Sigmoid colon (tissue), 7 donors: ENCODE measurements around the gene SLC25A45. TPM values are rescaled to one million over a fixed set of nuclear protein-coding genes. Genes with fewer than 3 reads are reported as not detected.

Source experiments
- DNase-seq: peaks from one replicate; pipeline ENCODE4 v3.0.0-alpha.2; 2019
- H3K27ac ChIP-seq, 4 donors: fragments of 200-600 bp; sonication (generic); one replicate each; pipeline ENCODE4 v1.5.1; 2016 to 2019; ENCODE audit warnings: mild to moderate bottlenecking in 1 of 4
- H3K27me3 ChIP-seq, 3 donors: fragments of 200-600 bp; sonication (generic); one replicate each; pipeline ENCODE4 v1.5.1; 2019; ENCODE audit warnings: mild to moderate bottlenecking in 1 of 3
- H3K36me3 ChIP-seq, 4 donors: fragments of 200-600 bp; sonication (generic); one replicate each; pipeline ENCODE4 v1.5.1; 2016 to 2019
- H3K4me1 ChIP-seq, 4 donors: fragments of 200-600 bp; sonication (generic); one replicate each; pipeline ENCODE4 v1.5.1; 2017 to 2019
- H3K4me3 ChIP-seq, 4 donors: fragments of 200-600 bp; sonication (generic); one replicate each; pipeline ENCODE4 v1.5.1; 2017 to 2019; ENCODE audit warnings: mild to moderate bottlenecking in 2 of 4, moderate library complexity in 1 of 4
- H3K9me3 ChIP-seq, 4 donors: fragments of 200-600 bp in 3 of 4; sonication (generic) in 3 of 4; one replicate each; pipeline versions ENCODE4 v1.5.1 to v1.6.1; 2013 to 2019
- EP300 ChIP-seq, 4 donors: sonication (generic); formaldehyde crosslinking; IDR thresholded peaks; one replicate each; pipeline ENCODE4 v1.6.1; 2017; ENCODE audit warnings: antibody characterized with exemption in 4 of 4
- POLR2A ChIP-seq, 2 donors: fragments of 450-650 bp; IDR thresholded peaks; one replicate each; pipeline ENCODE4 v1.6.1; 2016; ENCODE audit warnings: antibody characterized with exemption in 2 of 2, mild to moderate bottlenecking in 2 of 2, moderate library complexity in 2 of 2
- POLR2AphosphoS5 ChIP-seq, 4 donors: sonication (generic); formaldehyde crosslinking; IDR thresholded peaks; one replicate each; pipeline ENCODE4 v1.6.1; 2017; ENCODE audit warnings: antibody characterized with exemption in 4 of 4
- WGBS, 2 donors: extraction: QIAGEN DNeasy Blood & Tissue Kit; methylation state at CpG; one replicate each; pipeline ENCODE4 v1.1.7; 2013; 5-methylcytosine and 5-hydroxymethylcytosine counted together
- intact Hi-C: fragments of 100-400 bp; cut with DNase I; formaldehyde crosslinking; loops from one replicate; pipeline ENCODE4 v1.15.1; 2023
- polyA plus RNA-seq, 3 donors: library from polyadenylated mRNA; stranded (reverse); fragments of 200-250 nt; gene quantifications; one replicate each; pipeline ENCODE4 v1.2.3, GENCODE V29; 2013
- total RNA-seq, 4 donors: library from RNA; depleted of rRNA; stranded (reverse); fragments of >200 nt; gene quantifications; one replicate each; pipeline ENCODE4 v1.1.0, GENCODE V29; 2016
- TF ChIP-seq, protein P1 (sequence below), 4 experiments: fragments of 450-650 bp in 3 of 4; fragments of 200-600 bp in 1 of 4; IDR thresholded peaks; one replicate each; pipeline ENCODE4 v1.5.1; 2016 to 2019; ENCODE audit warnings: antibody characterized with exemption in 4 of 4, mild to moderate bottlenecking in 3 of 4, moderate library complexity in 2 of 4
- donor health status: healthy with polysubstance abuse.
- donor health status: Bipolar disorder and iron deficiency.
- donor health status: healthy.

SLC25A45 gene
- total and polyA plus RNA-seq, 7 donors = 1.2 to 12.8 (median 5.3) TPM

DNA sequence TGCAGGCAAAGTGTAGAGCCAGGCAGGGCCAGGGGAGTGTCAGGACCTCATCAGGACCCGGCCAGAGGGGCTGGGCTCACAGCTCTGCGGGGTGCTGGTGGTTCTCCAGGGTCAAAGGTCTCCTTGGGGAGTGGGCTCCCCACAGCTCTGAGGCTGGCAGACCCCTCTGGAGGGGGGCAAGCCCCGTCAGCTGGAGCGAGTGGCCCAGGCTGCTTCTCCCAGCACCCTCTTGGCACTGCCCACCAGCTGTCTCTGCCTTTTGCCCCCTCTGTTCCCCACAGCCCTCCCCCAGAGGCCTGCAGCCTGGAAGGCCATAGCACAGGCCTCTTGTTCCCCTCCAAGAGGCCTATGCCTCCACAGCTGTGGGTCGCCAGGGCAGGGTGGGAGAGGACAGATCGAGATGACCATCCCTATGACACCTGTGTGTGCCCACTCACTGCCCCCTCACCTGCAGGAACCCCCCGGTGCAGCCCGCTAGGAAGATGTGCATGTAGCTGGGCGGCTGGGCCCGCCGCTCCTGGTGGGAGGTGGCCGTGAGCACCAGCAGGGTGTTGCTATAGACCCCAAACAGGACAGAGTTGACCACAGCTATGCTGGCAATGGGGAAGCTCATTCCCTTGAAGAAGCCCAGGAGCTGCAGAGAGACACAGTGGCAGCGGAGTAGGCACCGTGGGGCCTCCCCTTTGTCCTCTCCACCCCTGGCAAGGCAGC, 3.4 kb downstream of the SLC25A45 start:
- Histone ChIP-seq H3K4me1 (peaks cover 0 to 32% (median 26%) of the 10 kb centered on the region in 4 donors), H3K36me3 (no peaks in the 10 kb centered on the region), H3K27ac (no peak overlapping the region), H3K27me3 (no peaks in the 10 kb centered on the region), H3K4me3 (no peak overlapping the region), H3K9me3 (no peaks in the 10 kb centered on the region)
- TF ChIP-seq POLR2AphosphoS5 (IDR thresholded peaks at IDR 0.05) (no peak), POLR2A (IDR thresholded peaks at IDR 0.05) (no peak), EP300 (IDR thresholded peaks at IDR 0.05) (no peak)
- TF ChIP-seq, protein P1, sequence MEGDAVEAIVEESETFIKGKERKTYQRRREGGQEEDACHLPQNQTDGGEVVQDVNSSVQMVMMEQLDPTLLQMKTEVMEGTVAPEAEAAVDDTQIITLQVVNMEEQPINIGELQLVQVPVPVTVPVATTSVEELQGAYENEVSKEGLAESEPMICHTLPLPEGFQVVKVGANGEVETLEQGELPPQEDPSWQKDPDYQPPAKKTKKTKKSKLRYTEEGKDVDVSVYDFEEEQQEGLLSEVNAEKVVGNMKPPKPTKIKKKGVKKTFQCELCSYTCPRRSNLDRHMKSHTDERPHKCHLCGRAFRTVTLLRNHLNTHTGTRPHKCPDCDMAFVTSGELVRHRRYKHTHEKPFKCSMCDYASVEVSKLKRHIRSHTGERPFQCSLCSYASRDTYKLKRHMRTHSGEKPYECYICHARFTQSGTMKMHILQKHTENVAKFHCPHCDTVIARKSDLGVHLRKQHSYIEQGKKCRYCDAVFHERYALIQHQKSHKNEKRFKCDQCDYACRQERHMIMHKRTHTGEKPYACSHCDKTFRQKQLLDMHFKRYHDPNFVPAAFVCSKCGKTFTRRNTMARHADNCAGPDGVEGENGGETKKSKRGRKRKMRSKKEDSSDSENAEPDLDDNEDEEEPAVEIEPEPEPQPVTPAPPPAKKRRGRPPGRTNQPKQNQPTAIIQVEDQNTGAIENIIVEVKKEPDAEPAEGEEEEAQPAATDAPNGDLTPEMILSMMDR (IDR thresholded peaks at IDR 0.05) = no peak
- 92 to 94% methylated on average over 14 of the region's 14 CpGs for WGBS, 2 donors
- no peak for DNase-seq
- intact Hi-C loops = no loop called here

- Histone ChIP-seq H3K36me3 (no peaks in the 10 kb centered on the region), H3K9me3 (no peaks in the 10 kb centered on the region), H3K4me1 (peaks cover 0 to 25% (median 21%) of the 10 kb centered on the region in 4 donors), H3K27me3 (no peaks in the 10 kb centered on the region), H3K4me3 (no peak overlapping the region), H3K27ac (no peak overlapping the region)
- WGBS, 2 donors = 66 to 82% methylated on average over 19 of the region's 19 CpGs
- intact Hi-C loops = no loop called here
- DNase-seq = no peak
- no peak for TF ChIP-seq POLR2A (IDR thresholded peaks at IDR 0.05)
- TF ChIP-seq, protein P1 (IDR thresholded peaks at IDR 0.05) = no peak
- TF ChIP-seq EP300 (IDR thresholded peaks at IDR 0.05) = no peak
- TF ChIP-seq POLR2AphosphoS5 (IDR thresholded peaks at IDR 0.05) = no peak
Observed at GRCh38 chr11:65378208-65378927, 4.1 kb downstream of the SLC25A45 start.

GRCh38 chr11:65377777-65378176, 4.7 kb downstream of the SLC25A45 start:
- TF ChIP-seq POLR2AphosphoS5 (IDR thresholded peaks at IDR 0.05) = no peak
- TF ChIP-seq, protein P1 (IDR thresholded peaks at IDR 0.05) = no peak
- TF ChIP-seq EP300 (IDR thresholded peaks at IDR 0.05) = no peak
- TF ChIP-seq POLR2A (IDR thresholded peaks at IDR 0.05) = no peak
- DNase-seq = no peak
- Histone ChIP-seq H3K27me3 (no peaks in the 10 kb centered on the region), H3K4me1 (peaks cover 0 to 19% (median 15%) of the 10 kb centered on the region in 4 donors), H3K36me3 (no peaks in the 10 kb centered on the region), H3K9me3 (no peaks in the 10 kb centered on the region), H3K27ac (no peak overlapping the region), H3K4me3 (no peak overlapping the region)
- 87 to 90% methylated on average over 8 of the region's 8 CpGs for WGBS, 2 donors
- intact Hi-C loops = no loop called here

DNA sequence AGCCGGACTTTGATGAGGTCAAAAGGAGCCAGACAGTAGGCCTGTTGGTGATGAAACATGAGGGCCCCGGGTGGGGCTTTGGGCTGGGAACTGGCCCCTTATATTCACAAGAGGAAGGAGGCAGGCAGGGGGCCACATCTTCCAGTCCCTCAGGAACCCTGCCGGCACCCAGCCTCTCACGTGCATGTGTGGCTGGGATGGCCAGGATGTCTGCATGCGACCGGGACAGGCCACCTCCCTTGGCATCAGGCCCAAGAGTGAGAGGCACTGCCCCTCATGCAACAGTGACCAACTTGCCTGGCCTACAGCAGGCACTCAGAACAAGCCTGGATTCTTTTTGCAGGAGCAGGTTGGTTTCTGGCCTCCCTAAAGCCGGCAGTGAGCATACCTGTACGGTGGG, 5.4 kb downstream of the SLC25A45 start:
- Histone ChIP-seq H3K27me3 (no peaks in the 10 kb centered on the region), H3K27ac (no peak overlapping the region), H3K36me3 (no peaks in the 10 kb centered on the region), H3K4me3 (no peak overlapping the region), H3K4me1 (peaks cover 0 to 14% (median 9%) of the 10 kb centered on the region in 4 donors), H3K9me3 (no peaks in the 10 kb centered on the region)
- TF ChIP-seq POLR2AphosphoS5 (IDR thresholded peaks at IDR 0.05) = no peak
- no peak for TF ChIP-seq EP300 (IDR thresholded peaks at IDR 0.05)
- WGBS, 2 donors = 76 to 86% methylated on average over 8 of the region's 8 CpGs
- DNase-seq = no peak
- intact Hi-C loops = no loop called here

DNA sequence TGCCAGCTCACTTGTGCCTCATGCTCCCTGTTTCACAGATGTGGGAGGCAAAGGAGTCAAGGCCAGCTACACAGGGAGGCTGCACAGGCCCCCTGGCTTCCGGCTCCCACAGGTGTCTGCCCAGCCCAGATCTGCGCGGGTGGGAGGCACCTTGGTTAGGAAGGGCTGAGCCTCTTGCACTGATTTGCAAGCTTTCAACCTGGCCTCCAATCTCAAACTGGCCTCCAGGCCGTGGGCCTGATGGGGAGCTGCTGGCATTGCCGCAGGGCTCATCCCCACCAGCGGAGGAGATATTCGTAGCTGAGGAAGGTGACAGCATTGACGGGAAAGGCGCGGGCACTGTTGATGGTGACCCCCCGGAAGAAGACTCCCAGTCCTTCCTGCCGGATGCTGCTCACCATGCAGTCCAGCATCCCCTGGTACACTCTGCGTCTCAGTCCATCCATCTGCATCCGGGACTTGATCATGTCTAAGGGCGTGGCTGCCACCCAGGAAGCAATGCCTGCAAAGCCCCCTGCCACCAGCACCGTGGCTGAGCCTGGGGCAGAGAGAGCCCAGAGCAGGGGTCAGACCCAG, 6.2 kb downstream of the SLC25A45 start:
- H3K4me1 ChIP-seq = peaks cover 0 to 6% (median under 1%) of the 10 kb centered on the region in 4 donors
- no peak overlapping the region for H3K27ac ChIP-seq

More for the DNA sequence above, 6.2 kb downstream of the SLC25A45 start:
- Histone ChIP-seq H3K9me3 (no peaks in the 10 kb centered on the region), H3K36me3 (no peaks in the 10 kb centered on the region), H3K4me3 (no peak overlapping the region), H3K27me3 (no peaks in the 10 kb centered on the region)
- TF ChIP-seq, protein P1 (IDR thresholded peaks at IDR 0.05) = no peak
- TF ChIP-seq POLR2AphosphoS5 (IDR thresholded peaks at IDR 0.05) = no peak
- no peak for TF ChIP-seq POLR2A (IDR thresholded peaks at IDR 0.05)
- TF ChIP-seq EP300 (IDR thresholded peaks at IDR 0.05) = no peak
- intact Hi-C loops = no loop called here
- WGBS, 2 donors = 90 to 91% methylated on average over 16 of the region's 16 CpGs
- no peak for DNase-seq
